AG04450 (cell line): ENCODE data around the gene INSRR. TPM values are rescaled to one million over a fixed set of nuclear protein-coding genes. Genes with fewer than 3 reads are reported as not detected.

Experiments used
- CTCF ChIA-PET: fragments of 300-600, 350-600 bp; formaldehyde crosslinking; extraction: SDS; loops from one replicate; lab custom pipeline; 2022; ENCODE audit warnings: antibody characterized with exemption, inconsistent platforms; lab: Charles Lee
- POLR2A ChIA-PET: fragments of 350-600 bp; formaldehyde crosslinking; extraction: SDS; loops from one replicate; lab custom pipeline; 2021; ENCODE audit warnings: antibody characterized with exemption, inconsistent platforms; lab: Yijun Ruan, JAX
- DNase-seq: peaks from one replicate; pipeline ENCODE4 v3.0.0-alpha.2; 2011; ENCODE audit warnings: low read depth, low spot score
- H3K27ac ChIP-seq: one replicate; pipeline ENCODE4 v1.5.1; 2012; ENCODE audit warnings: low read depth, low read length, control low read depth
- H3K27me3 ChIP-seq: one replicate; pipeline ENCODE4 v1.6.0; 2012; ENCODE audit warnings: low read length; ENCODE audit not compliant: control insufficient read depth, insufficient read depth
- H3K4me3 ChIP-seq: 2 replicates; pipeline ENCODE4 v1.5.1; 2011; ENCODE audit warnings: mild to moderate bottlenecking, low read depth, low read length, control low read depth
- H3K9me3 ChIP-seq: 2 replicates; pipeline ENCODE4 v1.5.1; 2012; ENCODE audit warnings: low read length; ENCODE audit not compliant: control insufficient read depth, insufficient read depth
- polyA plus RNA-seq: library from polyadenylated mRNA; depleted of rRNA; stranded (reverse); fragments of >200 nt; gene quantifications from 2 replicates; pipeline ENCODE4 v1.2.3, GENCODE V29; 2011
- TF ChIP-seq, protein P1 (sequence below): IDR thresholded peaks from 2 replicates; pipeline ENCODE4 v1.5.1; 2011; ENCODE audit warnings: low read depth, low read length, control low read depth, inconsistent platforms

INSRR gene
- polyA plus RNA-seq, 1 experiment = not detected

DNA sequence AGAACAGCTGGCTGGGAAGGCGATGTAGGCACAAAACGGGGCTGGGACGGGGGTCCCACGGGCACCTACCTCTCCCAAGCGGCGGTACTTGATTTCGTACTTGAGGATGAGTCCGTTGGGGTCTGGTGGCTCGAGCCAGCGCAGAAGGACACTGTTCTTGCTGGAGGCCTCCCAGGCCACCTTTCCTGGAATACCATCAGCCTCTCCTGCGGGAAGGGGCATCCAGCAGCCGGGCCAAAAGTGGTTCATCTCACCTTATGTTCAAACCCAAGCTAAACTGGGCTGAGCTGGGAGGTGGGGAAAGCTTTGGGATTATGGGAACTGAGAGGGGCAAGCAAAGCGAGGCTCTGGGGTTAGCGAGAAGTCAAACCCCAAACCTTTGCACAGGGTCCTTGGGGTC is 14.3 kb downstream of the INSRR start:
- POLR2A ChIA-PET = no interaction called here

DNA sequence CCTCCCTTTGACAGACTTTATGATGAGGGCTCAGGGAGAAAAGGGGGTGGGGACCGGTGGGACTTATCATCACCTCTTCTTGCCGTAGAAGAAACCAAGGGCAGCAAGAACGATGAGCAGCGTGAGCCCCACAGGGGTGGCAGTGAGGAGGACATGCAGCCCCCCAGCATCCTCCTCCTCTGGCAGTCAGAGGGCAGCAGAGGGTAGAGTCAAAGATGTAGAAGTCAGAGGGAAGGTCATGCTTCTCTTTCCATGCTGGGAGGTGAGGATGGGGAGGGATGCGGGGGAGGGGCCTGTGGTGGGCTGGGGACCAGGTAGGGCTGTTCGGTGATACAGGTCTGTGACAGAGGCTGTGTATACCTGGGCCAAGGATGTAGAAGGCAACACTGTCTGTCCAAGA is 14.8 kb downstream of the INSRR start:
- ChIA-PET POLR2A (no interaction called here), CTCF (interaction anchor here (1.6 kb wide), 1 partner anchor 16 kb away, joined by 5 read pairs; no protein-coding TSS in a partner anchor)
- no peak overlapping the region for H3K27ac ChIP-seq
- DNase-seq = no peak
- H3K4me3 ChIP-seq = no peak overlapping the region
- TF ChIP-seq, protein P1, sequence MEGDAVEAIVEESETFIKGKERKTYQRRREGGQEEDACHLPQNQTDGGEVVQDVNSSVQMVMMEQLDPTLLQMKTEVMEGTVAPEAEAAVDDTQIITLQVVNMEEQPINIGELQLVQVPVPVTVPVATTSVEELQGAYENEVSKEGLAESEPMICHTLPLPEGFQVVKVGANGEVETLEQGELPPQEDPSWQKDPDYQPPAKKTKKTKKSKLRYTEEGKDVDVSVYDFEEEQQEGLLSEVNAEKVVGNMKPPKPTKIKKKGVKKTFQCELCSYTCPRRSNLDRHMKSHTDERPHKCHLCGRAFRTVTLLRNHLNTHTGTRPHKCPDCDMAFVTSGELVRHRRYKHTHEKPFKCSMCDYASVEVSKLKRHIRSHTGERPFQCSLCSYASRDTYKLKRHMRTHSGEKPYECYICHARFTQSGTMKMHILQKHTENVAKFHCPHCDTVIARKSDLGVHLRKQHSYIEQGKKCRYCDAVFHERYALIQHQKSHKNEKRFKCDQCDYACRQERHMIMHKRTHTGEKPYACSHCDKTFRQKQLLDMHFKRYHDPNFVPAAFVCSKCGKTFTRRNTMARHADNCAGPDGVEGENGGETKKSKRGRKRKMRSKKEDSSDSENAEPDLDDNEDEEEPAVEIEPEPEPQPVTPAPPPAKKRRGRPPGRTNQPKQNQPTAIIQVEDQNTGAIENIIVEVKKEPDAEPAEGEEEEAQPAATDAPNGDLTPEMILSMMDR = no peak
- peaks cover 3% of the 10 kb centered on the region; the same call in 1 of the 2 replicates for H3K9me3 ChIP-seq
- peaks cover 88% of the 10 kb centered on the region for H3K27me3 ChIP-seq

More for the DNA sequence above, 14.3 kb downstream of the INSRR start:
- CTCF ChIA-PET = no interaction called here
- DNase-seq = no peak
- H3K9me3 ChIP-seq = peaks cover 3% of the 10 kb centered on the region; the same call in 1 of the 2 replicates
- TF ChIP-seq, protein P1 = no peak
- H3K27ac ChIP-seq = no peak overlapping the region
- H3K27me3 ChIP-seq = peaks cover 91% of the 10 kb centered on the region
- H3K4me3 ChIP-seq = no peak overlapping the region

DNA sequence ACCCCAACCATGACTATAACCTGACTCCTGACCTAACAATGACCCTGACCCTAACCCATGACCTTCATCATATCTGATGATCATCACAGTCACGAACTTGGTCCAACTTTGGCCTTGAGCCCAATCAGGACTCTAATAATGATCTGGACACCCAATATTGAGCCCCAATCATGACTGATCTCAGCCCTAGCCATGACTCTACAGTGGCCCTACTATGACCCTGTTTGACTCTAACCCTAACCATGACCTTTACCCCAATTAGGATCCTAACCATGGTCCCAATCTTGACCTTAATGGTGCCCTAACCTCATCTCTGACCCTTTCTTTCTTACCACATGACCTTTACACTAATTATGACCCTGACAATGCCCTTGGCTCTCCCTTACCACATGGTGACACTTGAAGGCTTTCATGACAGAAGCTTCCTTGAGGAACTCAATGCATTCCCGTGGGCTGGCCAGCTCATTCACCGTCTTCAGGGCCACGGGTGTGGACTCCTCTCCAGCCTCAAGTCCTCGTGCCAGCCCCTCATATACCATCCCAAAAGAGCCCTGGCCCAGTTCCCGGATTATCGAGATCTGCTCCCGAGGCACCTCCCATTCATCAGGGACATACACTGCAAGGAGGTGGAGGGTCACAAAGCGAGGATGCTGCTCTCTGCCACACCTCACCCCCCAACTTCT is 16.2 kb downstream of the INSRR start:
- POLR2A ChIA-PET = no interaction called here
- DNase-seq = no peak
- peaks cover 79% of the 10 kb centered on the region for H3K27me3 ChIP-seq
- TF ChIP-seq, protein P1 = no peak
- CTCF ChIA-PET = interaction anchor here (1.6 kb wide), 1 partner anchor 17 kb away, joined by 5 read pairs; no protein-coding TSS in a partner anchor
- no peak overlapping the region for H3K4me3 ChIP-seq
- H3K27ac ChIP-seq = no peak overlapping the region
- H3K9me3 ChIP-seq = no peaks in the 10 kb centered on the region; the same call in 1 of the 2 replicates

DNA sequence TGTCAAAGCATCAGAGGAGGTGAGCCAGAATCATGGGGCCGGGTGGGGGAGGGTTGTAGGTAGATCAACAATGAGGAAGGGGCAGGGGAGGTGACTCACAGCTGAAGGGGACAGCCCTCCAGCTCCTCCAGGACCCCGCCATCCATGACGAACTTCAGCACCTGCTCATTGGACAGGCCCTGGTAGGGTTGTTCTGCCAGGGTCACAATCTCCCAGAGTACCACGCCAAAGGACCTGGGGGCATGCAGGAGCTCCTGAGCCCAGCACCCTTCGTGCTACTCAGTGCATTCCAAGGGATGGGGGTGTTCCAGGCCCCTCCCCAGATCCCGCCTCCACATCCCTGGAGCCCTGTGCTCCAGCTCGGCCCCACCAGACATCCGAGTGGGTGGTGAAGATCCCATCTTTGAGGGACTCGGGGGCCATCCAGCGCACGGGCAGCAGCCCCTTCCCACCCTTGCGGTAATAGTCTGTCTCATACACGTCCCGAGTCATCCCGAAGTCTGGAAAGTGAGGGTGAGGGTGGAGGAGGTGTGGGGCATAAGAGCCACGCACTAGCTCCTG is 17.5 kb downstream of the INSRR start:
- Histone ChIP-seq H3K4me3 (no peak overlapping the region), H3K27me3 (peaks cover 79% of the 10 kb centered on the region), H3K9me3 (no peaks in the 10 kb centered on the region; the same call in 1 of the 2 replicates), H3K27ac (no peak overlapping the region)
- TF ChIP-seq, protein P1 = no peak
- ChIA-PET CTCF (interaction anchor here (0.8 to 1.6 kb wide), 4 partner anchors 20 to 86 kb away, joined by 3 to 6 read pairs (median 4); partner anchors contain the start of gene NTRK1), POLR2A (no interaction called here)
- no peak for DNase-seq

DNA sequence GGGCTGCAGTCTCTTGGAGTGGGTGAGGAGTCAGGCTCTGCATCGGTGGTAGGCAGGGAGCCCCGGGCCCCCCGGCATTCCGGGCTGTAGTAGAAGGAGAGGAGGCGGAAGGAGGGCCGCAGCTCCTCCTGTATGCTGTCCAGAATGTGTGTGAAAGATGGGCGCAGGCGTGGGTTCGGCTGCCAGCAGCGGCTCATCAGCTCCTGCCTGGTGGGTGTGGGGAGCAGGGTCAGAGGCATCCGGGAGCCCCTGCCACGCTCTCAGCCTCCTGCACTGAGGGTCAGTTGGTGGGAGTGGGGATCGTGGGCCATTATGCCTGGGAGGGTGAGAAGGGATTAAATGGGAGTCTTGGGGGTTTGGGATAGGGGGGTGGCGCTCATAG is 18.0 kb downstream of the INSRR start:
- H3K9me3 ChIP-seq = no peaks in the 10 kb centered on the region; the same call in 1 of the 2 replicates
- no peak overlapping the region for H3K27ac ChIP-seq
- H3K4me3 ChIP-seq = no peak overlapping the region
- TF ChIP-seq, protein P1 = no peak
- H3K27me3 ChIP-seq = peaks cover 79% of the 10 kb centered on the region
- POLR2A ChIA-PET = no interaction called here
- DNase-seq = no peak
- CTCF ChIA-PET = interaction anchor here (0.8 to 1.6 kb wide), 4 partner anchors 20 to 87 kb away, joined by 3 to 6 read pairs (median 4); partner anchors contain the start of gene NTRK1
